ENCODE results near the gene DLG2. TPM values are rescaled to one million over a fixed set of nuclear protein-coding genes. Genes with fewer than 3 reads are reported as not detected.

DLG2 gene
- total RNA-seq, 4 donors from 2014 or later: 0.18 to 8.3 (median 2.5) TPM

- no peak for DNase-seq
- Histone ChIP-seq H3K9me3 (no peaks in the 10 kb centered on the region), H3K27me3 (no peaks in the 10 kb centered on the region), H3K36me3 (no peaks in the 10 kb centered on the region), H3K27ac (no peak overlapping the region), H3K4me3 (no peak overlapping the region), H3K4me1 (no peaks in the 10 kb centered on the region)
- no peak for TF ChIP-seq POLR2A (IDR thresholded peaks at IDR 0.05)
- TF ChIP-seq, protein P1, sequence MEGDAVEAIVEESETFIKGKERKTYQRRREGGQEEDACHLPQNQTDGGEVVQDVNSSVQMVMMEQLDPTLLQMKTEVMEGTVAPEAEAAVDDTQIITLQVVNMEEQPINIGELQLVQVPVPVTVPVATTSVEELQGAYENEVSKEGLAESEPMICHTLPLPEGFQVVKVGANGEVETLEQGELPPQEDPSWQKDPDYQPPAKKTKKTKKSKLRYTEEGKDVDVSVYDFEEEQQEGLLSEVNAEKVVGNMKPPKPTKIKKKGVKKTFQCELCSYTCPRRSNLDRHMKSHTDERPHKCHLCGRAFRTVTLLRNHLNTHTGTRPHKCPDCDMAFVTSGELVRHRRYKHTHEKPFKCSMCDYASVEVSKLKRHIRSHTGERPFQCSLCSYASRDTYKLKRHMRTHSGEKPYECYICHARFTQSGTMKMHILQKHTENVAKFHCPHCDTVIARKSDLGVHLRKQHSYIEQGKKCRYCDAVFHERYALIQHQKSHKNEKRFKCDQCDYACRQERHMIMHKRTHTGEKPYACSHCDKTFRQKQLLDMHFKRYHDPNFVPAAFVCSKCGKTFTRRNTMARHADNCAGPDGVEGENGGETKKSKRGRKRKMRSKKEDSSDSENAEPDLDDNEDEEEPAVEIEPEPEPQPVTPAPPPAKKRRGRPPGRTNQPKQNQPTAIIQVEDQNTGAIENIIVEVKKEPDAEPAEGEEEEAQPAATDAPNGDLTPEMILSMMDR (IDR thresholded peaks at IDR 0.05): no peak
Measured at GRCh38 chr11:85045716-85046115, 581.4 kb downstream of the DLG2 start.

GRCh38 chr11:85044911-85045310 is 582.2 kb downstream of the DLG2 start:
- TF ChIP-seq, protein P1 (IDR thresholded peaks at IDR 0.05): no peak
- no peak for TF ChIP-seq POLR2A (IDR thresholded peaks at IDR 0.05)
- no peak for DNase-seq
- Histone ChIP-seq H3K27me3 (no peaks in the 10 kb centered on the region), H3K4me3 (no peak overlapping the region), H3K36me3 (no peaks in the 10 kb centered on the region), H3K4me1 (no peaks in the 10 kb centered on the region), H3K27ac (no peak overlapping the region), H3K9me3 (no peaks in the 10 kb centered on the region)

GRCh38 chr11:85042361-85042760 is 584.8 kb downstream of the DLG2 start:
- no peak overlapping the region for H3K27ac ChIP-seq
- TF ChIP-seq POLR2A (IDR thresholded peaks at IDR 0.05): no peak
- TF ChIP-seq, protein P1 (IDR thresholded peaks at IDR 0.05): no peak
- no peaks in the 10 kb centered on the region for H3K9me3 ChIP-seq
- H3K36me3 ChIP-seq: no peaks in the 10 kb centered on the region
- H3K27me3 ChIP-seq: no peaks in the 10 kb centered on the region
- DNase-seq: no peak
- no peak overlapping the region for H3K4me3 ChIP-seq
- no peaks in the 10 kb centered on the region for H3K4me1 ChIP-seq

- no peaks in the 10 kb centered on the region for H3K9me3 ChIP-seq
- H3K4me3 ChIP-seq: no peak overlapping the region
- TF ChIP-seq, protein P1 (IDR thresholded peaks at IDR 0.05): no peak
- no peak for TF ChIP-seq POLR2A (IDR thresholded peaks at IDR 0.05)
- DNase-seq: no peak
- H3K27me3 ChIP-seq: no peaks in the 10 kb centered on the region
- no peak overlapping the region for H3K27ac ChIP-seq
- H3K36me3 ChIP-seq: no peaks in the 10 kb centered on the region
- no peaks in the 10 kb centered on the region for H3K4me1 ChIP-seq
Measured at GRCh38 chr11:85040166-85040565, 587.0 kb downstream of the DLG2 start.

DNA sequence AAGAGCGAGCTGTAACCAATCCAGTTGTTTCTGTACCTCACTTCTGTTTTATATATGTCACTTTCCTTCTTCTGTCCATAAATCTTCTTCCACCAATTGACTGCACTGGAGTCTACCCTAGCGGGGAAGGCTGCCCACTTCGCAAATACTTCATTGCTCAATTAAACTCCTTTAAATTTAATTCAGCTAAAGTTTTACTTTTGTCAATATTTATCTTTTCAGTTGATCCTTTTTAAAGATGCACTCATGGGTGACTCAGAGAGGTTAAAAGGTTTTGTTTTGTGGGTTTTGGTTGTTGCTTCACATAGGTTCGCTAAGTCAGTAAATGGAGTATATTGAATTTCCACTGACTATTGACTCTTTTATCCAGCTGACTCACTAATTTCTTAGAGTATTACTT is 597.2 kb downstream of the DLG2 start:
- Histone ChIP-seq H3K36me3 (no peaks in the 10 kb centered on the region), H3K4me3 (no peak overlapping the region), H3K27ac (no peak overlapping the region), H3K27me3 (no peaks in the 10 kb centered on the region), H3K4me1 (no peaks in the 10 kb centered on the region), H3K9me3 (no peaks in the 10 kb centered on the region)
- no peak for DNase-seq
- no peak for TF ChIP-seq POLR2A (IDR thresholded peaks at IDR 0.05)
- TF ChIP-seq, protein P1 (IDR thresholded peaks at IDR 0.05): no peak
